Esophagus muscularis mucosa (tissue), 4 donors: ENCODE results near the gene C1orf167. TPM values are rescaled to one million over a fixed set of nuclear protein-coding genes. Genes with fewer than 3 reads are reported as not detected.

Experiments
- DNase-seq: peaks from one replicate; pipeline ENCODE4 v3.0.0-alpha.2; 2017; ENCODE audit errors: extremely low spot score
- H3K27ac ChIP-seq, 4 donors: fragments of 200-600 bp; sonication (generic); replicated peaks in 1 of 4; 1 replicate in 3 of 4; 2 replicates in 1 of 4; pipeline ENCODE4 v1.5.1; 2016 to 2019; ENCODE audit warnings: mild to moderate bottlenecking in 1 of 4
- H3K27me3 ChIP-seq, 4 donors: fragments of 200-600 bp; sonication (generic); one replicate each; pipeline versions ENCODE4 v1.5.1 to v1.6.0; 2016 to 2019
- H3K36me3 ChIP-seq, 4 donors: fragments of 200-600 bp; sonication (generic); one replicate each; pipeline ENCODE4 v1.5.1; 2016 to 2019
- H3K4me1 ChIP-seq, 4 donors: fragments of 200-600 bp; sonication (generic); one replicate each; pipeline ENCODE4 v1.5.1; 2016 to 2019
- H3K4me3 ChIP-seq, 4 donors: fragments of 200-600 bp; sonication (generic); 1 replicate in 2 of 4; 2 replicates in 2 of 4; pipeline ENCODE4 v1.5.1; 2016 to 2019; ENCODE audit warnings: mild to moderate bottlenecking in 4 of 4, moderate library complexity in 1 of 4
- H3K9me3 ChIP-seq, 4 donors: fragments of 200-600 bp; sonication (generic); 1 replicate in 3 of 4; 2 replicates in 1 of 4; pipeline ENCODE4 v1.5.1; 2016 to 2019
- EP300 ChIP-seq: sonication (generic); formaldehyde crosslinking; IDR thresholded peaks from one replicate; pipeline ENCODE4 v1.6.1; 2017; ENCODE audit warnings: antibody characterized with exemption
- POLR2A ChIP-seq: fragments of 450-650 bp; IDR thresholded peaks from one replicate; pipeline ENCODE4 v1.6.1; 2017; ENCODE audit warnings: antibody characterized with exemption, moderate library complexity, mild to moderate bottlenecking, low read depth
- POLR2AphosphoS5 ChIP-seq, 2 donors: sonication (generic); formaldehyde crosslinking; IDR thresholded peaks; one replicate each; pipeline ENCODE4 v1.6.1; 2017; ENCODE audit warnings: antibody characterized with exemption in 2 of 2
- WGBS: methylation state at CpG from one replicate; pipeline ENCODE4 v1.1.5; 2018; 5-methylcytosine and 5-hydroxymethylcytosine counted together
- intact Hi-C: fragments of 100-400 bp; cut with DNase I; formaldehyde crosslinking; loops from one replicate; pipeline ENCODE4 v1.15.1; 2023
- total RNA-seq, 4 donors: library from RNA; depleted of rRNA; stranded (reverse); fragments of >200 nt; gene quantifications; one replicate each; pipeline versions ENCODE4 v1.1.0 to v1.2.1, GENCODE V29; 2016
- TF ChIP-seq, protein P1 (sequence below), 3 experiments: fragments of 200-600 bp in 2 of 3; fragments of 450-650 bp in 1 of 3; sonication (generic) in 2 of 3; IDR thresholded peaks; one replicate each; pipeline ENCODE4 v1.5.1; 2017 to 2019; ENCODE audit warnings: antibody characterized with exemption in 3 of 3, mild to moderate bottlenecking in 2 of 3, moderate library complexity in 1 of 3

The C1orf167 gene
- total RNA-seq, 4 donors from 2014 or later: 2.3 to 4.3 TPM; not detected in 2

DNA sequence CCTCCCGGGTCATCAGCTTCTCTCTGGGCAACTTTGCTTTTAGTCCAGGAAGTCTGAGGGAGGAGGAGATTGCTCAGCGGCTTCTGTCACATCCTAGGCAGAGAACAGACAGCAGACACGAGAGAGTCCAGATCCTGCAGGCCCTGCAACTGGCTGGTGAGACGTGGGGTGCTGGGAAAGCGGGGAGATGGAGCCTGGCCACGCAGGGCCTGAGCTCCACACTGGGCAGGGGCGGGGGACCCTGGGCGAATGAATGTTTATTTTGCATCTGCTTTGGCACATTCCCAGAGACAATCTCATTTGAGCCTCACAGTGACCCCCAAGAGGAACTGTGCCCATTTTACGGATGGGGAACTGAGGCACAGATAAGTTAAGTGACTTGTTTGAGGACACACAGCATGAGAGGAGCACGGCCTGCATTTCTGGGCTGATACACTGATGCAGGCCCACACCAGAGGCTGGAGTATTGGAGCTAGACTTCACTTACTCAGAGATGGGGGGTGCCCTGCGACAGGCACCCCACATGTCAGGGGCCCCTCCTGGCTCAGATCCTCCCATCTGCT, 9.6 kb downstream of the C1orf167 start:
- no peak for DNase-seq
- intact Hi-C loops: no loop called here
- 58% methylated on average over 9 of the region's 11 CpGs for WGBS
- H3K27me3 ChIP-seq: peaks cover 0 to 19% (median 0%) of the 10 kb centered on the region in 4 donors
- H3K9me3 ChIP-seq: no peaks in the 10 kb centered on the region
- H3K4me1 ChIP-seq: no peaks in the 10 kb centered on the region
- H3K36me3 ChIP-seq: no peaks in the 10 kb centered on the region
- TF ChIP-seq POLR2AphosphoS5 (IDR thresholded peaks at IDR 0.05) (no peak), EP300 (no peak), POLR2A (no peak)
- TF ChIP-seq, protein P1, sequence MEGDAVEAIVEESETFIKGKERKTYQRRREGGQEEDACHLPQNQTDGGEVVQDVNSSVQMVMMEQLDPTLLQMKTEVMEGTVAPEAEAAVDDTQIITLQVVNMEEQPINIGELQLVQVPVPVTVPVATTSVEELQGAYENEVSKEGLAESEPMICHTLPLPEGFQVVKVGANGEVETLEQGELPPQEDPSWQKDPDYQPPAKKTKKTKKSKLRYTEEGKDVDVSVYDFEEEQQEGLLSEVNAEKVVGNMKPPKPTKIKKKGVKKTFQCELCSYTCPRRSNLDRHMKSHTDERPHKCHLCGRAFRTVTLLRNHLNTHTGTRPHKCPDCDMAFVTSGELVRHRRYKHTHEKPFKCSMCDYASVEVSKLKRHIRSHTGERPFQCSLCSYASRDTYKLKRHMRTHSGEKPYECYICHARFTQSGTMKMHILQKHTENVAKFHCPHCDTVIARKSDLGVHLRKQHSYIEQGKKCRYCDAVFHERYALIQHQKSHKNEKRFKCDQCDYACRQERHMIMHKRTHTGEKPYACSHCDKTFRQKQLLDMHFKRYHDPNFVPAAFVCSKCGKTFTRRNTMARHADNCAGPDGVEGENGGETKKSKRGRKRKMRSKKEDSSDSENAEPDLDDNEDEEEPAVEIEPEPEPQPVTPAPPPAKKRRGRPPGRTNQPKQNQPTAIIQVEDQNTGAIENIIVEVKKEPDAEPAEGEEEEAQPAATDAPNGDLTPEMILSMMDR (IDR thresholded peaks at IDR 0.05): no peak
- no peak overlapping the region for H3K4me3 ChIP-seq
- H3K27ac ChIP-seq: no peak overlapping the region

DNA sequence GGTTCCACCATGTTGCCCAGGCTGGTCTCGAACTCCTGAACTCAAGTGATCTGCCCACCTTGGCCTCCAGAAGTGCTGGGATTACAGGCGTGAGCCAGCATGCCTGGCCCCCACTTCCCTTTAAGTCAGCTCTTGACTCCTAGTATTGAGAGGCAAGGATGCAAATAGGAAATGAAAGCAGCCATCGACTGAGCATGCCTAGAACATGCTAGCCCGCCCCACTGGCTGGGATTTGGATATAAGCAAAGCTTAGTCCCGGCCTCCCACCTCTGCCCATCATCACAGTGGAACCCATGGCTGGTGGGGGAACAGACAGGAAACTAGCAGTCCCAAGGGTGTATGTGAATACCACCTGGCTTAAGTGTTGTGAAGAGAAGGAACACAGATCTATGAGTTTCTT, 10.5 kb downstream of the C1orf167 start:
- Histone ChIP-seq H3K4me3 (no peak overlapping the region), H3K4me1 (no peaks in the 10 kb centered on the region), H3K36me3 (no peaks in the 10 kb centered on the region), H3K27me3 (peaks cover 0 to 11% (median 0%) of the 10 kb centered on the region in 4 donors), H3K27ac (no peak overlapping the region), H3K9me3 (no peaks in the 10 kb centered on the region)
- intact Hi-C loops: no loop called here
- no peak for DNase-seq
- 61% methylated on average over 5 of the region's 5 CpGs for WGBS
- TF ChIP-seq, protein P1 (IDR thresholded peaks at IDR 0.05): no peak
- TF ChIP-seq POLR2A: no peak
- TF ChIP-seq POLR2AphosphoS5 (IDR thresholded peaks at IDR 0.05): no peak
- no peak for TF ChIP-seq EP300

DNA sequence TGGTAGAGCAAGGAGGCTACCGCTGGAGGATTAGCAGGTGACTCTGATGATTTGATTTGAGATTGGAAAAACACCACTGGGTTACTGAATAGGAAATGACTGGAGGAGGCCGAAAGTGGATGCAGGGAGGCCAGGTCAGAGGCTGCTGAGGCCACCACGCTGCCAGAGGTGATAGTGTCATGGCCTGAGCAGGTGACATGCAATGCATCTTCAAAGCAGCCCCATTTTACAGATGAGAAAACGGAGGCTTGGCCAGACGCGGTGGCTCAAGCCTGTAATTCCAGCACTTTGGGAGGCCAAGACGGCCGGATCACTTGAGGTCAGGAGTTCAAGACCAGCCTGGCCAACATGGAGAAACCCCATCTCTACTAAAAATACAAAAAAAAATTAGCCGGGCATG, 12.8 kb downstream of the C1orf167 start:
- 92% methylated on average over 9 of the region's 9 CpGs for WGBS
- intact Hi-C loops: no loop called here

DNA sequence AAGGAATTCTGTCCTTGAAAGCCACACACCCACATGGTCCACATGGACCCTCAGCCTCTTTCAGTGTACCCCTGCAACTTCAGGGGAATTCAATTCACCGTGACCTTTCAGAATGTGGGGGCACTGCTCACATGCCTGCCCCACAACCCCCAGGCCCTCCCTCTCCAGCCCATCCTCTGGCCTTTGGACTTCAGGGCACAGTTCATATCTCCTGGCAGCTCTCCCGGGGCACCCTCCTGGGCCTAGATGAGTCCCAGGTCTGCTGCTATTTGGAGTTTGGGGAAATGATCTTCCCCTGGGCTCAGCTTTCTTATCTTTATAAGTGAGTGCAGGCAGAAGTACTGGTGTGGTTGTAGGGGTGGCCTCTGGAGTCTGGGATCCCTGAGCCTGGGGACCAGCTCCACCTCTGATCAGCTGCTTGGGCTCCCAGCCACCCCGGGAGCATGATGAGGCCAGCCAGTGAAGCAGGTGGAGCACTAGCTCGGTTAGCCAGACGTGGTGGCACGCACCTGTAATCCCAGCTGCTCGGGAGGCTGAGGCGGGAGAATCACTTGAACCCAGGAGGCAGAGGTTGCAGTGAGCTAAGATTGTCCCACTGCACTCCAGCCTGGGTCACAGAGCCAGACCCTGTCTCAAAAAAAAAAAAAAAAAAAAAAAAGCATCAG, 15.8 kb downstream of the C1orf167 start:
- intact Hi-C loops: no loop called here
- WGBS: 95% methylated on average over 8 of the region's 8 CpGs
- no peaks in the 10 kb centered on the region for H3K9me3 ChIP-seq
- TF ChIP-seq EP300: no peak
- no peaks in the 10 kb centered on the region for H3K36me3 ChIP-seq
- no peak for DNase-seq
- no peak overlapping the region for H3K27ac ChIP-seq
- H3K27me3 ChIP-seq: no peaks in the 10 kb centered on the region
- no peak overlapping the region for H3K4me3 ChIP-seq
- no peaks in the 10 kb centered on the region for H3K4me1 ChIP-seq

More for the DNA sequence above, 12.8 kb downstream of the C1orf167 start:
- peaks cover 0 to 11% (median 0%) of the 10 kb centered on the region in 4 donors for H3K27me3 ChIP-seq
- no peak overlapping the region for H3K27ac ChIP-seq
- no peak overlapping the region for H3K4me3 ChIP-seq
- no peaks in the 10 kb centered on the region for H3K9me3 ChIP-seq
- no peak for TF ChIP-seq POLR2AphosphoS5 (IDR thresholded peaks at IDR 0.05)
- DNase-seq: no peak
- no peaks in the 10 kb centered on the region for H3K36me3 ChIP-seq
- H3K4me1 ChIP-seq: no peaks in the 10 kb centered on the region

DNA sequence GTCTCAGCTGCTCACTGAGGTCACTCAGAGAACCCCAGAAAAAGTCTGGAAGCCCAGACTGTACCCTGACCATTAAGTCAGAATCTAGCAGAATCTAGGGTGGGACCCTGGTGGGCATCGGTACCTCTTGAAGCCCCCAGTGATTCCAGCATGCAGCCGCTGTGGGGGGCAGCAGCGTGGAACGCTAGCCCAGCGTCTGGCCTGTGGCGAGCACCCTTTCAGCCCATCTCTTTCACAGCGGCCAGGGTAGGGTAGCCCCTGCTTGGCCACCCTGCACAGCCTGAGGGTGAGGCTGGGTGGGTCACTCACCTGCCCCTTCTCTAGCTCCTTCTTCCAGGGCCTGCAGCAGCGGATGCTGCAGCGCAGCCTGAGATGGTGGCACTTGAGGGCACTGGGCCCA, 16.3 kb downstream of the C1orf167 start:
- intact Hi-C loops: no loop called here
- no peaks in the 10 kb centered on the region for H3K27me3 ChIP-seq
- no peaks in the 10 kb centered on the region for H3K4me1 ChIP-seq
- H3K4me3 ChIP-seq: no peak overlapping the region
- TF ChIP-seq EP300 (no peak), POLR2AphosphoS5 (IDR thresholded peaks at IDR 0.05) (no peak), POLR2A (no peak)
- TF ChIP-seq, protein P1 (IDR thresholded peaks at IDR 0.05): no peak
- WGBS: 93% methylated on average over 7 of the region's 9 CpGs
- no peak for DNase-seq
- H3K9me3 ChIP-seq: no peaks in the 10 kb centered on the region
- no peak overlapping the region for H3K27ac ChIP-seq
- no peaks in the 10 kb centered on the region for H3K36me3 ChIP-seq
